ENCODE results near the gene DMBX1.

DNA sequence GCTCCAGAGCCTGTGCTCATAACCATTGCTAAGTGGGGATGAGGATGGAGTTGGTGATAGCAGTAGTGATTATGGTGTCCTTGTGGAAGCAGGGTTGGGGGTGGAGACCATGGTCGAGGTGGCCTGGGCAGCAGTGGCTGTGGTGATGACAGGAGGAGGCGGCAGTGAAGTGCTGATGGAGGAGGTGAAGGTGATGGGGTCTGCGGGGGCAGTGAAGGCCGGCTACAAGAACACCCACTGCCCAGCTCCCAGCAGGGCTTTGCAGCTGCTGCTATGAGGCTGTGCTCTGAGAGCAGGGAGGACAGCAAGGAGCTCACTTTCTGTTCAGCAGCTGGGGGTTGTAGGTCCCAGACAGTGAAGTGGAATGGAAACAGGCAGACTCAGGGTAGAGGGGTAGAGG, 15.6 kb upstream of the DMBX1 start:
- TF ChIP-seq, protein P1, sequence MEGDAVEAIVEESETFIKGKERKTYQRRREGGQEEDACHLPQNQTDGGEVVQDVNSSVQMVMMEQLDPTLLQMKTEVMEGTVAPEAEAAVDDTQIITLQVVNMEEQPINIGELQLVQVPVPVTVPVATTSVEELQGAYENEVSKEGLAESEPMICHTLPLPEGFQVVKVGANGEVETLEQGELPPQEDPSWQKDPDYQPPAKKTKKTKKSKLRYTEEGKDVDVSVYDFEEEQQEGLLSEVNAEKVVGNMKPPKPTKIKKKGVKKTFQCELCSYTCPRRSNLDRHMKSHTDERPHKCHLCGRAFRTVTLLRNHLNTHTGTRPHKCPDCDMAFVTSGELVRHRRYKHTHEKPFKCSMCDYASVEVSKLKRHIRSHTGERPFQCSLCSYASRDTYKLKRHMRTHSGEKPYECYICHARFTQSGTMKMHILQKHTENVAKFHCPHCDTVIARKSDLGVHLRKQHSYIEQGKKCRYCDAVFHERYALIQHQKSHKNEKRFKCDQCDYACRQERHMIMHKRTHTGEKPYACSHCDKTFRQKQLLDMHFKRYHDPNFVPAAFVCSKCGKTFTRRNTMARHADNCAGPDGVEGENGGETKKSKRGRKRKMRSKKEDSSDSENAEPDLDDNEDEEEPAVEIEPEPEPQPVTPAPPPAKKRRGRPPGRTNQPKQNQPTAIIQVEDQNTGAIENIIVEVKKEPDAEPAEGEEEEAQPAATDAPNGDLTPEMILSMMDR (IDR thresholded peaks at IDR 0.05; ENCODE audit: low read depth, low read length, missing input control): no peak
- no peak for TF ChIP-seq FOXA1 (IDR thresholded peaks at IDR 0.05)
- no peak for TF ChIP-seq YY1 (IDR thresholded peaks at IDR 0.05)
- no peak for TF ChIP-seq RAD21 (IDR thresholded peaks at IDR 0.05)
- TF ChIP-seq EGR1 (IDR thresholded peaks at IDR 0.05; ENCODE audit: low read depth in 2 of 2): no peak
- TF ChIP-seq NR2F2 (IDR thresholded peaks at IDR 0.05): no peak
